SU-DHL-6 (cell line): Measurements from ENCODE around the gene RAB43.
"Not testable (repeated sequence)": the region's sequence is repeated elsewhere in the genome, so short reads cannot be mapped to it uniquely, and the experiment has no call there.

Source experiments
- H2AFZ ChIP-seq: fragments of 200-600 bp; sonication (generic); 2 replicates; pipeline ENCODE4 v1.6.1; 2014; ENCODE audit warnings: low read depth, mild to moderate bottlenecking, moderate library complexity, mixed read lengths, antibody characterized with exemption, low read length; ENCODE audit not compliant: severe bottlenecking
- H3F3A ChIP-seq: fragments of 200-600 bp; shearing (Covaris generic); 2 replicates; pipeline ENCODE4 v1.6.0; 2016; ENCODE audit warnings: antibody characterized with exemption, mild to moderate bottlenecking; ENCODE audit not compliant: insufficient read depth
- H3K27ac ChIP-seq: fragments of 200-600 bp; sonication (generic); 2 replicates; pipeline ENCODE4 v1.5.1; 2016; ENCODE audit warnings: low read depth, mild to moderate bottlenecking, low read length, moderate library complexity, mixed read lengths
- H3K27me3 ChIP-seq: fragments of 200-600 bp; sonication (generic), shearing (Covaris generic); 2 replicates; pipeline ENCODE4 v1.6.0; 2014; ENCODE audit warnings: mild to moderate bottlenecking, low read length
- H3K36me3 ChIP-seq: fragments of 200-600 bp; sonication (generic); 2 replicates; pipeline ENCODE4 v1.6.1; 2014; ENCODE audit warnings: mild to moderate bottlenecking, low read length, mixed read lengths
- H3K4me2 ChIP-seq: fragments of 300-600, 200-600 bp; shearing (Covaris generic), sonication (generic); 2 replicates; pipeline ENCODE4 v1.6.0; 2014; ENCODE audit warnings: low read length, low read depth, mild to moderate bottlenecking; ENCODE audit not compliant: poor library complexity, severe bottlenecking
- H3K4me3 ChIP-seq: fragments of 200-600 bp; sonication (generic); 2 replicates; pipeline ENCODE4 v1.5.1; 2014; ENCODE audit warnings: antibody characterized with exemption, low read length, mild to moderate bottlenecking, mixed read lengths; ENCODE audit not compliant: insufficient read depth, poor library complexity, severe bottlenecking
- H3K79me2 ChIP-seq: fragments of 200-600 bp; sonication (generic); 2 replicates; pipeline ENCODE4 v1.6.1; 2014; ENCODE audit warnings: mild to moderate bottlenecking, low read length, moderate library complexity; ENCODE audit not compliant: insufficient read depth
- H3K9ac ChIP-seq: fragments of 200-600 bp; sonication (generic); 2 replicates; pipeline ENCODE4 v1.7.0; 2014; ENCODE audit warnings: mild to moderate bottlenecking, low read length
- H3K9me2 ChIP-seq: fragments of 200-600 bp; sonication (generic); replicated peaks from 2 replicates; pipeline ENCODE4 v1.6.1; 2014; ENCODE audit warnings: low read length; ENCODE audit not compliant: insufficient read depth
- H3K9me3 ChIP-seq: fragments of 200-600 bp; sonication (generic); 2 replicates; pipeline ENCODE4 v1.6.1; 2014; ENCODE audit warnings: low read length, mixed read lengths; ENCODE audit not compliant: insufficient read depth
- H4K20me1 ChIP-seq: fragments of 200-600 bp; sonication (generic); 2 replicates; pipeline ENCODE4 v1.6.1; 2014; ENCODE audit warnings: low read depth, mild to moderate bottlenecking, antibody characterized with exemption, low read length, moderate library complexity, mixed read lengths
- CTCF ChIP-seq: fragments of 200-600 bp; sonication (generic); IDR thresholded peaks from one replicate; pipeline ENCODE4 v1.5.1; 2017; ENCODE audit warnings: antibody characterized with exemption, mild to moderate bottlenecking, low read length, moderate library complexity; ENCODE audit not compliant: insufficient read depth, poor library complexity, severe bottlenecking
- EZH2phosphoT487 ChIP-seq: fragments of 200-600 bp; sonication (generic), shearing (Covaris generic); conservative IDR thresholded peaks from 2 replicates; pipeline ENCODE4 v1.6.1; 2018; ENCODE audit warnings: mild to moderate bottlenecking, antibody characterized with exemption, low read length, moderate library complexity, mixed read lengths

Gene RAB43

GRCh38 chr3:129116482-129116946 is 5.1 kb downstream of the RAB43 start:
- Histone ChIP-seq H3K9ac (no peak overlapping the region), H4K20me1 (no peaks in the 10 kb centered on the region), H2AFZ (no peak overlapping the region), H3K4me3 (no peak overlapping the region), H3K27me3 (no peaks in the 10 kb centered on the region), H3K36me3 (no peaks in the 10 kb centered on the region), H3F3A (no peaks in the 10 kb centered on the region), H3K27ac (no peak overlapping the region), H3K9me2 (no peaks in the 10 kb centered on the region), H3K9me3 (no peaks in the 10 kb centered on the region), H3K79me2 (no peaks in the 10 kb centered on the region), H3K4me2 (no peak overlapping the region)
- TF ChIP-seq EZH2phosphoT487 (no peak), CTCF (no peak)

GRCh38 chr3:129114455-129114854 is 7.1 kb downstream of the RAB43 start:
- H3K36me3 ChIP-seq: no peaks in the 10 kb centered on the region
- no peaks in the 10 kb centered on the region for H3K9me3 ChIP-seq
- H4K20me1 ChIP-seq: no peaks in the 10 kb centered on the region
- no peak overlapping the region for H2AFZ ChIP-seq
- no peak overlapping the region for H3K27ac ChIP-seq
- no peaks in the 10 kb centered on the region for H3F3A ChIP-seq
- TF ChIP-seq EZH2phosphoT487 (no peak), CTCF (no peak)
- H3K27me3 ChIP-seq: no peaks in the 10 kb centered on the region
- no peak overlapping the region for H3K4me3 ChIP-seq
- H3K4me2 ChIP-seq: no peak overlapping the region
- H3K79me2 ChIP-seq: no peaks in the 10 kb centered on the region
- no peaks in the 10 kb centered on the region for H3K9me2 ChIP-seq
- H3K9ac ChIP-seq: no peak overlapping the region

- H3K9me2 ChIP-seq: no peaks in the 10 kb centered on the region
- no peaks in the 10 kb centered on the region for H3K9me3 ChIP-seq
- H3K36me3 ChIP-seq: no peaks in the 10 kb centered on the region
- H4K20me1 ChIP-seq: no peaks in the 10 kb centered on the region
- no peak overlapping the region for H3K4me3 ChIP-seq
- H3K27ac ChIP-seq: no peak overlapping the region
- H3K4me2 ChIP-seq: no peak overlapping the region
- TF ChIP-seq CTCF (no peak), EZH2phosphoT487 (no peak)
- no peaks in the 10 kb centered on the region for H3F3A ChIP-seq
- no peak overlapping the region for H2AFZ ChIP-seq
- no peaks in the 10 kb centered on the region for H3K27me3 ChIP-seq
- no peaks in the 10 kb centered on the region for H3K79me2 ChIP-seq
- no peak overlapping the region for H3K9ac ChIP-seq
These were observed 9.1 kb downstream of the RAB43 start for GRCh38 chr3:129112308-129113052.

GRCh38 chr3:129111076-129111780 is 10.4 kb downstream of the RAB43 start:
- H3K79me2 ChIP-seq, H3K4me2 ChIP-seq, H3K9me3 ChIP-seq, H3F3A ChIP-seq, H3K9me2 ChIP-seq, H4K20me1 ChIP-seq, H3K9ac ChIP-seq, H3K27ac ChIP-seq, H3K27me3 ChIP-seq, H2AFZ ChIP-seq, H3K36me3 ChIP-seq, H3K4me3 ChIP-seq: not testable (repeated sequence)
